ENCODE data around the gene LSAMP.

GRCh38 chr3:116153174-116153573 lies 292.1 kb downstream of the LSAMP start:
- TF ChIP-seq EZH2phosphoT487 (IDR thresholded peaks at IDR 0.05; ENCODE audit: borderline replicate concordance, low read depth) (no peak), CTCF (IDR thresholded peaks at IDR 0.05) (no peak), ZBTB33 (IDR thresholded peaks at IDR 0.05; ENCODE audit: borderline replicate concordance, low read depth) (no peak), TAF1 (IDR thresholded peaks at IDR 0.05; ENCODE audit: borderline replicate concordance, low read depth, low read length) (no peak), REST (IDR thresholded peaks at IDR 0.05; ENCODE audit: low read depth, low read length) (no peak), RXRA (IDR thresholded peaks at IDR 0.05; ENCODE audit: borderline replicate concordance, low read depth) (no peak)

All from SK-N-SH (cell line).